GM19351 (cell line): ENCODE data around the gene PPA1.
"Not testable (repeated sequence)": the region's sequence is repeated elsewhere in the genome, so short reads cannot be mapped to it uniquely, and the experiment has no call there.

Experiments used
- ATAC-seq: cut with Tn5 transposase; IDR thresholded peaks from one replicate; pipeline ENCODE4 v1.9.1; 2021; ENCODE audit warnings: mild to moderate bottlenecking, moderate library complexity; ENCODE audit not compliant: unreplicated experiment

The PPA1 gene

GRCh38 chr10:70175516-70175915 lies 57.7 kb downstream of the PPA1 start:
- ATAC-seq: no peak

GRCh38 chr10:70174058-70174741 lies 59.0 kb downstream of the PPA1 start:
- ATAC-seq: no peak

GRCh38 chr10:70169649-70170364 lies 63.4 kb downstream of the PPA1 start:
- ATAC-seq: peak; percentile 13

- ATAC-seq: no peak
Observed at GRCh38 chr10:70169011-70169410, 64.2 kb downstream of the PPA1 start.

GRCh38 chr10:70167246-70167645 lies 66.0 kb downstream of the PPA1 start:
- no peak for ATAC-seq

GRCh38 chr10:70166394-70166793 lies 66.8 kb downstream of the PPA1 start:
- ATAC-seq: no peak

GRCh38 chr10:70164163-70164562 lies 69.1 kb downstream of the PPA1 start:
- no peak for ATAC-seq

- no peak for ATAC-seq
Observed at GRCh38 chr10:70163448-70163847, 69.8 kb downstream of the PPA1 start.

GRCh38 chr10:70162892-70163201 lies 70.4 kb downstream of the PPA1 start:
- peak; percentile 86 for ATAC-seq

GRCh38 chr10:70162151-70162891 lies 70.9 kb downstream of the PPA1 start:
- ATAC-seq: no peak

- no peak for ATAC-seq
Observed at GRCh38 chr10:70160798-70161197, 72.4 kb downstream of the PPA1 start.

- not testable (repeated sequence) for ATAC-seq
Observed at GRCh38 chr10:70159366-70159765, 73.9 kb downstream of the PPA1 start.

GRCh38 chr10:70158113-70158512 lies 75.1 kb downstream of the PPA1 start:
- ATAC-seq: no peak

- no peak for ATAC-seq
Observed at GRCh38 chr10:70155255-70155838, 77.9 kb downstream of the PPA1 start.
